HG03060 (cell line): ENCODE data around the gene GPRIN1.

Experiments
- ATAC-seq: cut with Tn5 transposase; IDR thresholded peaks from one replicate; pipeline ENCODE4 v1.9.1; 2021; ENCODE audit warnings: low read depth, moderate number of reproducible peaks; ENCODE audit not compliant: unreplicated experiment

The GPRIN1 gene

GRCh38 chr5:176643491-176644219 is 33.7 kb upstream of the GPRIN1 start:
- ATAC-seq = no peak

GRCh38 chr5:176642675-176643490 is 32.9 kb upstream of the GPRIN1 start:
- no peak for ATAC-seq

DNA sequence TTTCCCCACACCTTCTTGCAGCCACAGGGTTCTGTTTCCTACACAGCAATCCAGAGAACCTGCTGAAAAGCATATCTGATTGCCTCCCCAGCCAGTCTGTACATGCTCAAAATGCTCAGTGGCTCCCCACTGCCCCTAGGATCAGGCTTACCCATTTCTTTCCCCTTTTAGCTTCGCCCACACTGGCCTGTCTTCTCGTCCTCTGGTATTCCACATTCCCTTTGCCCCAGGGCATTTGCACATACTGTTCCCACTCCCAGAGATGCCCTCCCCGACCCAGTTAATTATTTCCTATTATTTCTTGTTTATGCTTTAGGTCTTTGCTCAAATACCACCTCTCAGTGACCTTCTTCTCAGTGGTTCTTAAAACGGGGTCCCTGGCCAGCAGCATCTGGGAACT is 30.7 kb upstream of the GPRIN1 start:
- ATAC-seq = no peak

GRCh38 chr5:176639981-176640380 is 30.0 kb upstream of the GPRIN1 start:
- no peak for ATAC-seq

DNA sequence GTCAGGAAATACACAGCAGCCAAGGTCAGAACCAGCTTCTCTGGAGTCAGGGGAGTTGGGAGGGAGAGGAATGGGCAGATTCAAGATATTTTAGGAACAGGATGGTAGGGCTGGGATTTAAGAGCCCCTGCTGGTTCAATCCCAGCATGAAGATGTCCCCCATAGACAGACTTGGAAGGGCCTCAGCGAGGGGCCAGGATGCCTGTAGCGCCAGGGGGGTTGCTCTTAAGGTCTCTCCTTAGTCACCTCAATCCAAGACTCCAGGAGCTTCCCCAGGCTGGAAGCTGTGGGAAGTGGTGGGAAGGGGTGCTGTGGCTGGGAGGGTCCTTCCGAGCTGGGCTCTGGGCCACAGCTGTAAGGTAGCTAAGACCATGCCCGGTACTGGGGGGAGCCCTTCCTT is 29.3 kb upstream of the GPRIN1 start:
- ATAC-seq = no peak

- ATAC-seq = no peak
Observed at GRCh38 chr5:176638437-176638836, 28.5 kb upstream of the GPRIN1 start.

DNA sequence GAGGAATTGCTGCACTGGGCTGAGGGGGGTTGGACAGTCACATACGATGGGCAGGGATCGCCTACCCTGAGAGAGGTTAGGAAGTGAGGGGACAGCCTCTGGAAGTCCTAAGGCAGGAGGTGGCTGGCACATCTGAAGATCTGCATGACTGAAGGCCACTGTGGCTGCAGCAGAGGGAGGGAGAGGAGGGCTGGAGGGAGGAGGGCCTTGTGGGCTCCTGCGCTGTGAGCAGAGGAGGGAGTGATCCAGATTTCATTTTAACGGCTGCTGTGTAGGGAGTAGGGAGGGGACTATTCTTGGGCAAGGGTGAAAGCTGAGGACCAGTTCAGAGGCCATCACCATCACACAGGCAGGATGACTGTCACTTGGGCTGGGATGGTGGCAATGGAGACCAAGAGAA is 27.6 kb upstream of the GPRIN1 start:
- ATAC-seq = no peak

DNA sequence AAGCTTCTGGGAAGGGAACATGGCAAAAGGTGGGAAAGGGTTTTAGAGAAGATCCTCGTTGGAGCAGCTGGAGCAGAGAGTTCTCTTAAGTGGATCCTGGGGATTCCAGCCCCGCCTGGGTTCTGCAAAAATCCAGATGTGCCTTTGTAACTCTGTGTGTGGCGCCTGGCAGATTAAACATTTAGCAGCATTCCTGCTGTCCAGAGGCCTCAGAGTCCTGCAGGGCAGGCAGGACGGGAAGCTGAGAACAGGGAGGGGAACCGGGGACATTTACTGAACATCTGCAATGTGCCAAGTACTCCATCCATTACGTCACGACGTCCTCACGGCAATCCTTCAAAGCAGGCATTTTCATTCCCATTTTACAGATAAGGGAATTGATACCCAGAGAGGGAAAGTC is 26.5 kb upstream of the GPRIN1 start:
- ATAC-seq = no peak

DNA sequence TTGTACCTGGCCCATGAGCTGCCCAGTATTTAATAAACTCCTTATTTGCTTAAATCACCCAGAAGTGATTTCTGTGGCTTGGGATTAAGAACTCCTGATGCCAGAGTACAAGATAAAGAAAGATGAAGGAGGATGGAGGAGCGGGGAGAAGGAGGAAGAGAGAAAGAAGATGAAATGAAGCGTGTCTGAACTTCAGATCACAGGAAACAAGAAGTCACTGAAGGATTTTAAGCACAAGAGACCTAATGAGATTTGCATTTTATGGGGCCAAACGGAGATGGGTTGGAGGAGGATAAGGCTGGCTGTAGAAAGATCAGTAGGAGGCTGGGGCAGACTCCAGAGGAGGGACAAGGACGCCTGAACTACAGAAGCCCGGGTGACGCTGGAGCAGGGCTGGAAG is 23.6 kb upstream of the GPRIN1 start:
- ATAC-seq = no peak

GRCh38 chr5:176632745-176633144 is 22.8 kb upstream of the GPRIN1 start:
- ATAC-seq = no peak

DNA sequence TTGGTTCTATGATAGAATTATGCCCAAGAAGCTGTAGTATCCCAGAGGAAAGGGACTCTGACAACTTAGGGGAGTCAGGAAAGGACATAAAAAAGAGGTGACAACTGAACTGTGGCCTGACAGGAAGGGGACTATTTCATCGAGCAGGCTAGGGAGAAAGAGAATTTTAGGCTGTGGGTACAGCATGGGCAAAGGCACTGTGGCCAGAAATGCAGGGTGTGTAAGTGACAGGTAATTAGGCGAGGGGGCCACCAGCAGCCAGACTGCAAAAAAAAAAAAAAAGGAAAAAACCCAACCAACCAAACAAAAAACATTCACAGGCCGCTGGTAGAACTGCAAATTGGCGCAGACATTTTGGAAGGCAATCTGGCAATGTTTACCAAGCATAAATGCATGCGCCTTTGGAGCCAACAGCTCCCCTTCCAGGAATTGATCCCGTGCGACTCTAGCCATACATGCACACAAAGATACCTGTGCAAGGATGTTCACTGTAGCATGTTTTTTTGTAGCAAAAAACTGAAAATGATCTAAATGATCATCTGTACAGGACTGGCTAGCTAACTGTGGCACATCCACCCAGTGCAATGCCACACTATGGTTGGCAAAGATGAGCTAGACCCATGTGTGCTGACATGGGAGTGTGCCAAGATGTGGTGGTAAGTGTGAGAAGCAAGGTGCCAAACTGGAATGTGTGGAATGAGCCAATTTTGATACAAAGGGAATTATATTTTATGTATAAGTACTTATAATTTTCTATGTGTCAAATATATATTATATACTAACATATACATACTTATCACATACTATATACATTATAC is 21.6 kb upstream of the GPRIN1 start:
- no peak for ATAC-seq

- ATAC-seq = no peak
Observed at GRCh38 chr5:176630681-176631222, 20.8 kb upstream of the GPRIN1 start.

DNA sequence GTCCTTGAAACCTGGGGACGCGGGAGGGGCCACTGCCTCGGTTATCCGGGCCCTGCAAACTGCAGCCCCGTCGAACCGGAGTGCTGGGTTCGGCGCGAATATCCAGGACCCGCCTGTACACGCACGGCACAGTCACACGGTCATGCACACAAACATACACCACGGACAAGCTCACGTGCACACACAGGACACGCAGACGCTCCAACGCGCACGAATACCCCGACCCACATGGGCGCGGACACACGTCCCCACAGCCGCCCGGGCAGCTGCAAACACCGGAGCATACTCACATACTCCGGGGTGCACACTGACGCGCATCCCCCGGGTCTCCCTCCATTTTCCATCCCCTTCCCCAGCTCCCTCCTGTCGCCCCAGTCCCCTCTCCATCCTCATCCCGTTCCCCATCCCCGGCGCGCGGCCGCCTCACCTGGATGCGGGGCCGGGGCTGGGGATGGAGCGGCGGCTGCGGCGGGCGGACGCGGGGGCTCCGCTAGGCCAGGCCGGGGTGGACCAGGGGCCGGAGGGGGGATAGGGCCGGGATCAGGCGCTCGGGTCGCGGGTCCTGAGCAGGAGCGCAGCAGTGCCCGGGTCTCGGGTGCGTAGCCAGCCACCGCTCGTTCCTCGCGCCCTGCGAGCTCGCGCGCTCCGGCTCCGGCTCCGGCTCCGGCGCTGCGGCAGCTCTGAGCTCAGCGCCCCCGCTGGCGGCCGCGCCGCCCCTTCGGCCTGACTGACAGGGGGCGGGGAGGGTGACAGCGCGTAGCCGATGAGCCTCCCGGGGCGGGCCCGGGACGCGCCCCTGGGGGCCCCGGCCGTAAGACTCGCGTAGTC is 20.1 kb upstream of the GPRIN1 start, which contains the start of the genes EIF4E1B and SNCB:
Gene EIF4E1B, plus strand, starts transcription at position 823 of the 828 bp plus-strand sequence. CDS start 12,113 bp downstream, outside the sequence.
Gene SNCB, minus strand, starts transcription at position 682 of the 828 bp plus-strand sequence. CDS start 880 bp downstream, outside the sequence.
- ATAC-seq = no peak

DNA sequence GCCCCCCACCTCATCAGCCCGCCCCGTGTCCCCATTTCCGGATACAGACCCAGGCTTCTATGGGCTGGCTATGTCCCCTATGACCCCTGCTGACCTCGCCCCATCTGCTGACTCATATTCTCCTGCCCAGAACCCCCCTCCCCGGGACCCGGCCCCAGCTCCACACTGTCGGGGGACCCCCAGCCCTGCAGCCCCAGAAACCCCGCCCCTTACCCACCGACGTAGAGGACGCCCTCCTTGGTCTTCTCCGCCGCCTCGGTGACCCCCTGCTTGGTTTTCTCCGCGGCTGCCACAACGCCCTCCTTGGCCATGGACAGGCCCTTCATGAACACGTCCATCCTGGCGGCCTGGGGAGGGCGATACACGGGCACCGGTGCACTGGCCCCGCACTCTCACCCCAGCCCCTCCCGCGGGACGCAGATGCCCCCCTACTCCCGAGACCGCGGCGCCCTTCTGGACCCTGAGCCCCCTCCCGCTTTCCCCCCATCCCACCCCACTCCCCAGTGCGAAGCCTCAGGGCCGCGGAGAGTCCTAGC is 19.4 kb upstream of the GPRIN1 start:
- ATAC-seq = no peak

DNA sequence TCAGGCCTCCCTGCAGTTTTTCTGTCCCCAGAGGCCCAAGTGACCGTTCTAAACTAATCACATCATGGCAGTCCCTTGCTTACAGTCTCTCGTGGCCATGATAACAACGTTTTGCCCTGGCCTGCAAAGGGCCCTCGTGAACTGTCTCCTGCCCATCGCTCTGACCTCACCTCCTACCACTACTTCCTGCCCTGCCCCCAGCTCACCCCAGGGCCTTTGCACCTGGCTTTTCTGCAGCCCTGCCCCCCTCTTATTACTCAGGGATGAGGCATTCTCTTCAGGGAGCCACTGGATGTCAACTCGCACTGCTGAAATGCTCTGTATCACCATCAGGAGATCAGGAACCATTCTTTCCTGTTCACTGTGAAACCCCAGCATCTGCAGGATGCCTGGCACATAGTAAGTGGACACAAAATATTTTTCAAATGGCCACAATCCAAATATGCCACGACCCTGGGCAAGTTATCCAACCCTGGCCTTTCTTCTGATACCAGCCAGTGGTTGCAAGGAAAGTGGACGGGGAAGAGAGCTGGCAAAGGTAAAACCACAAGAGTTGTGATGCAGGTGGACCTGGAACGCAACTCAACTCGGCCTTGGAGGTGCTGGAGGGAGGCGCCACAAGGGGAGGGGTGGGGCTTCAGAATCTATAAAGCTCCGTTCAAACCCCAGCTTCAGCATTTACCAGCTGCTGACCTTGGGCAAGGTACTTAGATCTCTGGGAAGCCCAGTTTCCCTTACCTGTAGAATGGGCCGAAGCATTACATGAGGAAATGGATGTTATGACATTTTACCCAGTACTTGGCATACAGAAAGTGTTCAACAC is 18.7 kb upstream of the GPRIN1 start:
- no peak for ATAC-seq

DNA sequence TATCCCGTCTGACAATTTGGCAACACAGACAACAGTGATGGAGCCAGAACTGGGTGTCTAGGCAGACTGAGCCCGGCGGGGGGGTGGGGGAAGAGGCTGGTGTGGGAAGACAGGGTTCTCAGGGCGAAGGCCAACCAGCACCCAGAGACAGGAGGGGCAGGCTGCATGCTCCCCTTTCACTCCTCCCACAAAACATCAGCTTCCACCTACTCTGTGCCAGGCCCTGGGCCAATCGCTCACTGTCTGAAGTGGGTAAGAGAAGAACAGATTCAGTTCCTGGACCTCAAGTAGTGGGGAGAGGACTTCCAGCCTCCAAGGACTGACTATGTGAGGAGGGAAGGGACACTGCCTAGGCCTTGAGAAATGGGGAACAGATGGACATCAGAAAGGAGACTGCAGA is 17.6 kb upstream of the GPRIN1 start:
- ATAC-seq = no peak

GRCh38 chr5:176626876-176627236 is 16.9 kb upstream of the GPRIN1 start:
- ATAC-seq = no peak

DNA sequence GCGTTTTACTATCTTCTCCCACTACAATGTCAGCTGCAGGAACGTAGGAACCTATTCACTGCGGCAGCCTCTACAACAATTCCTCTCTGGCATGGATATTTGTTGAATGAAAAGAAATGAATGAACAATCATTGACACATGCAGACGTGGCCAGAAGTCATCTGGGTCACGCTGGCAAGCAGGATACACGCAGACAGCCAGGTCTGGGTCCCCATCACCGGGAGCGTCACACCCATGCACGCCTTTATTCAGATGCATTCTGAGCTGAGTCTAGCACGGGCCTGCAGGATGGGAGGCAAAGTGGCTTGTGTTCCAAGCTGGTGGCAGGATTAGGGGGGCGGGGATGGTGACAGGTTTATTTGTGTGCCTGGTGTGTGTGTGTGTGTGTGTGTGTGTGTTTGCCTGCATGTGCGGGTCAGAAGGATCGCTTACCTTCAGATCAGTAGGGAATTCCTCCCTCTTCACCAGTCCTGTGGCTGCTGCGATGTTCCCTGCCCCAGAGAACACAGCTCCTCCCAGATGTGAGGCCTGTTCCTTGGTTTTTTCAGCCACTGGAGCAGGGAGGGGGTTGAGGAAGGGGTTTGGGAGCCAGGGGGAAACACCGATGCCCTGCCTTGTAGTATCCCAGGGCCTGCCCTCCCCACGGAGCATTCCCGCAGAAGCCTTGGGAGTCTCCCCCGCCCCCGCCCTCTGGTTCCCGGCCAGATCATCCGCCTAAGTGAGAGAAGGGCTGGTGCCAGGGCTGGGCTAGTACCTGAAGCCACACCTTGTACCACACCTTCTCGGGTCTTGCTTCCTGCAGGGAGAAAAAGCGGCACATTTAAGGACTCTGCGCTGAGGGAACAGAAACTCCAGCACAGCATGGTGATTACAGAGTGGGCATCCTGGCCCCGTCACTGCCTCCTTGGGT is 16.3 kb upstream of the GPRIN1 start:
- ATAC-seq = no peak
